Fibroblast of villous mesenchyme (primary cell): ENCODE data around the gene IFRD2. TPM values are rescaled to one million over a fixed set of nuclear protein-coding genes. Genes with fewer than 3 reads are reported as not detected.

Experiments used
- DNase-seq: peaks from one replicate; pipeline ENCODE4 v3.0.0-alpha.2; 2010; ENCODE audit warnings: low read depth
- H3K4me3 ChIP-seq: 2 replicates; pipeline ENCODE4 v1.5.1; 2011; ENCODE audit warnings: low read depth, mild to moderate bottlenecking, low read length
- CTCF ChIP-seq: IDR thresholded peaks from 2 replicates; pipeline ENCODE4 v1.5.1; 2012; ENCODE audit warnings: low read depth, mild to moderate bottlenecking, low read length; ENCODE audit not compliant: insufficient read depth
- total RNA-seq: library from RNA; depleted of rRNA; stranded (reverse); fragments of >200 nt; gene quantifications from 2 replicates; pipeline ENCODE4 v1.2.3, GENCODE V29; 2012

IFRD2 gene
- total RNA-seq, 1 donor: 82.0 TPM

DNA sequence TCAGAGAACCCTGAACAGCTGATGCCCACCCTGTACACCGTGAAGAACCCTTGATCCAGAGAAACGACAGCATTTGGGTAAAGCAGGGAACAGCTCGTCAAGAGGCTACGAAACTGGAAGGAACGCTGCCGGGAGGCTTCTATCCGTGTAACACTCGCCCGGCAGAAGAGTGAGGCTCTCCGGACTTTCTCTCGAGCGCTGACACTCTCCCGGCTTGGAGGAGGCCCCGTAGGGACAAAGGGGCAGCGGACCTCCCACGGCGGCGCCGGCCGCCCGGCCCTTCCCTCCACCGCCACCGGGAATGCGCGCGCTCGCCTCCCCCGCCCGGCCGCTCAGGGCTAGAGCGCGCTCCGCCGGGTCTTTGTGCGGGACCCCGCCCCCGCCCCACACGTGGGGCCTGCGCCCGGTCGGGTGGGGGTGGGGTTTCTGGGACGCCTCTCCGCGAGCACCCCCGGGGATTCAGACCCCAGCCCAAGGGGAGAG, 28.7 kb upstream of the IFRD2 start:
- peak overlapping the region; percentile 68 for H3K4me3 ChIP-seq
- DNase-seq: peak; percentile 68
- no peak for TF ChIP-seq CTCF

- peak overlapping the region; percentile 68 for H3K4me3 ChIP-seq
- no peak for TF ChIP-seq CTCF
- no peak for DNase-seq
Measured at GRCh38 chr3:50319894-50320625, 27.8 kb upstream of the IFRD2 start.

GRCh38 chr3:50319181-50319893, 27.1 kb upstream of the IFRD2 start:
- DNase-seq: no peak
- no peak overlapping the region for H3K4me3 ChIP-seq
- no peak for TF ChIP-seq CTCF

GRCh38 chr3:50318615-50319014, 26.4 kb upstream of the IFRD2 start:
- no peak overlapping the region for H3K4me3 ChIP-seq
- DNase-seq: no peak
- TF ChIP-seq CTCF: no peak

DNA sequence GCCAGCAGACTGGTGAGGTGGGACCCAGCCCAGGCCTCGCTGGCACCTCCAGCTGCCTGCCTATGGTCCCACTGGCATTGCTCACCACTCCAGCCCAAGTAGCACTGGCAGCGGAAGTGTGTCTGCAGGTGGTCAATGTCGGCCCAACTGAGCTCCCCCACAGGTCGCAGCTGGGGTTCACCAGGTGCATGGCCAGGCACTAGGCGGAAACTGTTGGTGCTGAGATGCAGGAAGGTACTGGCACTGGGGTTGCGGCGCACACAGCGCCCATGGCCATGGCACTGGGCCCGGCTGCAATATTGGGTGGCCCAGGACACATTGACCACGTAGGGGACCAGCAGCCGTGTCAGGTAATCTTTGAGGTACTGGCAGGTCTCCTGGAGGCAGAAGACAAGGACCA, 25.9 kb upstream of the IFRD2 start:
- H3K4me3 ChIP-seq: no peak overlapping the region
- no peak for TF ChIP-seq CTCF
- no peak for DNase-seq

- H3K4me3 ChIP-seq: no peak overlapping the region
- DNase-seq: no peak
- TF ChIP-seq CTCF: no peak
Measured at GRCh38 chr3:50317300-50317699, 25.1 kb upstream of the IFRD2 start.
